Liver (tissue), 9 donors: ENCODE data around the gene CELF3. TPM values are rescaled to one million over a fixed set of nuclear protein-coding genes. Genes with fewer than 3 reads are reported as not detected.

ENCODE experiments used
- DNase-seq: peaks from one replicate; pipeline ENCODE4 v3.0.0-alpha.2; 2017; ENCODE audit warnings: low spot score
- H3K27ac ChIP-seq, 2 donors: one replicate each; pipeline ENCODE4 v1.7.0; 2013; ENCODE audit warnings: inconsistent platforms in 2 of 2, low read length in 2 of 2, control low read depth in 1 of 2, low read depth in 1 of 2, mild to moderate bottlenecking in 1 of 2
- H3K27me3 ChIP-seq, 4 donors: one replicate each; pipeline versions ENCODE4 v1.6.1 to v1.7.0; 2013; ENCODE audit warnings: low read length in 3 of 4, inconsistent platforms in 1 of 4, mild to moderate bottlenecking in 1 of 4, moderate library complexity in 1 of 4; ENCODE audit not compliant: control insufficient read depth in 4 of 4, insufficient read depth in 4 of 4
- H3K36me3 ChIP-seq, 4 donors: one replicate each; pipeline versions ENCODE4 v1.6.1 to v1.7.0; 2013; ENCODE audit warnings: low read length in 3 of 4, mild to moderate bottlenecking in 3 of 4, low read depth in 1 of 4, moderate library complexity in 1 of 4; ENCODE audit not compliant: control insufficient read depth in 4 of 4, insufficient read depth in 3 of 4
- H3K4me1 ChIP-seq, 4 donors: one replicate each; pipeline versions ENCODE4 v1.6.1 to v1.7.0; 2013; ENCODE audit warnings: low read length in 3 of 4, mild to moderate bottlenecking in 3 of 4, moderate library complexity in 1 of 4; ENCODE audit not compliant: control insufficient read depth in 4 of 4, insufficient read depth in 4 of 4
- H3K4me3 ChIP-seq, 3 donors: one replicate each; pipeline versions ENCODE4 v1.6.1 to v1.7.0; 2013; ENCODE audit warnings: low read length in 3 of 3, control low read depth in 1 of 3, low read depth in 1 of 3, mild to moderate bottlenecking in 1 of 3
- H3K9ac ChIP-seq, 2 donors: one replicate each; pipeline ENCODE4 v1.7.0; 2013; ENCODE audit warnings: low read length in 2 of 2, mild to moderate bottlenecking in 2 of 2, moderate library complexity in 2 of 2, control low read depth in 1 of 2, low read depth in 1 of 2
- H3K9me3 ChIP-seq, 4 donors: one replicate each; pipeline versions ENCODE4 v1.6.1 to v1.7.0; 2013; ENCODE audit warnings: low read length in 3 of 4; ENCODE audit not compliant: control insufficient read depth in 4 of 4
- EGR1 ChIP-seq, 2 donors: IDR thresholded peaks; 2 replicates each; pipeline ENCODE4 v1.6.1; 2016 to 2018; ENCODE audit warnings: antibody characterized with exemption in 2 of 2, low read depth in 2 of 2
- FOXA1 ChIP-seq: IDR thresholded peaks from 2 replicates; pipeline ENCODE4 v1.6.1; 2016; ENCODE audit warnings: antibody characterized with exemption
- FOXA2 ChIP-seq: IDR thresholded peaks from 2 replicates; pipeline ENCODE4 v1.6.1; 2016; ENCODE audit warnings: antibody characterized with exemption
- GABPA ChIP-seq, 2 donors: IDR thresholded peaks in 1 of 2; conservative IDR thresholded peaks in 1 of 2; 2 replicates each; pipeline ENCODE4 v1.6.1; 2016; ENCODE audit warnings: antibody characterized with exemption in 2 of 2, mild to moderate bottlenecking in 1 of 2, moderate library complexity in 1 of 2
- HNF4A ChIP-seq, 2 donors: conservative IDR thresholded peaks; 2 replicates each; pipeline ENCODE4 v1.6.1; 2016; ENCODE audit warnings: antibody characterized with exemption in 2 of 2, mild to moderate bottlenecking in 2 of 2
- NR2F2 ChIP-seq: IDR thresholded peaks from 2 replicates; pipeline ENCODE4 v1.6.1; 2016; ENCODE audit warnings: antibody characterized with exemption
- RAD21 ChIP-seq, 2 donors: IDR thresholded peaks; 2 replicates each; pipeline ENCODE4 v1.6.1; 2016; ENCODE audit warnings: antibody characterized with exemption in 2 of 2, mild to moderate bottlenecking in 2 of 2
- RXRA ChIP-seq, 2 donors: IDR thresholded peaks; 2 replicates each; pipeline ENCODE4 v1.6.1; 2017 to 2018; ENCODE audit warnings: antibody characterized with exemption in 2 of 2, mild to moderate bottlenecking in 1 of 2
- SP1 ChIP-seq: IDR thresholded peaks from 2 replicates; pipeline ENCODE4 v1.6.1; 2018; ENCODE audit warnings: antibody characterized with exemption, mild to moderate bottlenecking
- TAF1 ChIP-seq: conservative IDR thresholded peaks from 2 replicates; pipeline ENCODE4 v1.6.1; 2016; ENCODE audit warnings: antibody characterized with exemption, mild to moderate bottlenecking
- YY1 ChIP-seq: IDR thresholded peaks from 2 replicates; pipeline ENCODE4 v1.6.1; 2016; ENCODE audit warnings: antibody characterized with exemption, mild to moderate bottlenecking
- WGBS: extraction: QIAGEN DNeasy Blood & Tissue Kit; methylation state at CpG from one replicate; pipeline ENCODE4 v1.1.7; 2013; 5-methylcytosine and 5-hydroxymethylcytosine counted together
- polyA plus RNA-seq, 2 donors: library from polyadenylated mRNA; stranded (reverse) in 1 of 2; unstranded in 1 of 2; fragments of 200-250 nt in 1 of 2; fragments of >200 nt in 1 of 2; fragmentation: Nextera tagmentation in 1 of 2; extraction: Ambion mirVana in 1 of 2; gene quantifications; one replicate each; pipeline versions ENCODE4 v1.2.1 to v1.2.3, GENCODE V29; 2013 to 2015
- total RNA-seq, 2 donors: library from RNA; depleted of rRNA; stranded (reverse); fragments of >200 nt; gene quantifications; one replicate each; pipeline ENCODE4 v1.2.3, GENCODE V29; 2014
- TF ChIP-seq, protein P1 (sequence below): IDR thresholded peaks from 2 replicates; pipeline ENCODE4 v1.6.1; 2016; ENCODE audit warnings: antibody characterized with exemption, mild to moderate bottlenecking
- TF ChIP-seq, protein P2 (sequence below): fragments of 150-350 bp; IDR thresholded peaks from 2 replicates; pipeline ENCODE4 v1.5.1; 2017; ENCODE audit warnings: improper control_type of control experiment, low read depth, low read length; ENCODE audit not compliant: missing input control
- TF ChIP-seq, protein P3 (sequence below): IDR thresholded peaks from 2 replicates; pipeline ENCODE4 v1.6.1; 2016; ENCODE audit warnings: antibody characterized with exemption
- TF ChIP-seq, protein P4 (sequence below): IDR thresholded peaks from 2 replicates; pipeline ENCODE4 v1.6.1; 2016; ENCODE audit warnings: antibody characterized with exemption
- TF ChIP-seq, protein P5 (sequence below): IDR thresholded peaks from 2 replicates; pipeline ENCODE4 v1.6.1; 2016; ENCODE audit warnings: antibody characterized with exemption
- donor health status: healthy.
- donor health status: healthy.
- donor health status: healthy.
- donor health status: healthy.
- donor health status: healthy.

The CELF3 gene
- total and polyA plus RNA-seq, 4 donors: 0.28 TPM; not detected in 3

DNA sequence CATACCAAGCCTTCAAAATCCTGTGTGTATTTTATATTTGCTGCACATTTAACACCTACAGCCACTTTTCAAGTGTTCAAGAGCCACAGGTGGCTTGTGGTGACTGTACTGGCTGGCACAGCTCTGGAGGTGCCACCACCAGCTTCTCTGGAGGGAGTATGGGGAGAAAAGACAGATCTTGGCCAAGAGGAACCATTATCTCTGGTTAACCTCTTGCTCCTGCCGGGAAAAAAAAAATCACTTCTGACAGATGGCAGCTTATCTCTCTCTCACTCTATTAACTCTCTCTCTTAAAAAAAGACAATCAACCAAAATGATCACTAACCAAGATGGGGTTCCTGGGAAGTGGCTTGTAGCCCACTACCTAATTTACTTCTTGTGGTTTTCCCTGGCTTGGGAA, 3.5 kb upstream of the CELF3 start (continued):
- TF ChIP-seq, protein P1, sequence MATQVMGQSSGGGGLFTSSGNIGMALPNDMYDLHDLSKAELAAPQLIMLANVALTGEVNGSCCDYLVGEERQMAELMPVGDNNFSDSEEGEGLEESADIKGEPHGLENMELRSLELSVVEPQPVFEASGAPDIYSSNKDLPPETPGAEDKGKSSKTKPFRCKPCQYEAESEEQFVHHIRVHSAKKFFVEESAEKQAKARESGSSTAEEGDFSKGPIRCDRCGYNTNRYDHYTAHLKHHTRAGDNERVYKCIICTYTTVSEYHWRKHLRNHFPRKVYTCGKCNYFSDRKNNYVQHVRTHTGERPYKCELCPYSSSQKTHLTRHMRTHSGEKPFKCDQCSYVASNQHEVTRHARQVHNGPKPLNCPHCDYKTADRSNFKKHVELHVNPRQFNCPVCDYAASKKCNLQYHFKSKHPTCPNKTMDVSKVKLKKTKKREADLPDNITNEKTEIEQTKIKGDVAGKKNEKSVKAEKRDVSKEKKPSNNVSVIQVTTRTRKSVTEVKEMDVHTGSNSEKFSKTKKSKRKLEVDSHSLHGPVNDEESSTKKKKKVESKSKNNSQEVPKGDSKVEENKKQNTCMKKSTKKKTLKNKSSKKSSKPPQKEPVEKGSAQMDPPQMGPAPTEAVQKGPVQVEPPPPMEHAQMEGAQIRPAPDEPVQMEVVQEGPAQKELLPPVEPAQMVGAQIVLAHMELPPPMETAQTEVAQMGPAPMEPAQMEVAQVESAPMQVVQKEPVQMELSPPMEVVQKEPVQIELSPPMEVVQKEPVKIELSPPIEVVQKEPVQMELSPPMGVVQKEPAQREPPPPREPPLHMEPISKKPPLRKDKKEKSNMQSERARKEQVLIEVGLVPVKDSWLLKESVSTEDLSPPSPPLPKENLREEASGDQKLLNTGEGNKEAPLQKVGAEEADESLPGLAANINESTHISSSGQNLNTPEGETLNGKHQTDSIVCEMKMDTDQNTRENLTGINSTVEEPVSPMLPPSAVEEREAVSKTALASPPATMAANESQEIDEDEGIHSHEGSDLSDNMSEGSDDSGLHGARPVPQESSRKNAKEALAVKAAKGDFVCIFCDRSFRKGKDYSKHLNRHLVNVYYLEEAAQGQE: no peak
- TF ChIP-seq GABPA (IDR thresholded peaks at IDR 0.05 in 1 of 2, conservative IDR thresholded peaks at IDR 0.05 in 1 of 2): no peak
- TF ChIP-seq RAD21 (IDR thresholded peaks at IDR 0.05): no peak
- no peak for TF ChIP-seq RXRA (IDR thresholded peaks at IDR 0.05)
- no peak for TF ChIP-seq TAF1

DNA sequence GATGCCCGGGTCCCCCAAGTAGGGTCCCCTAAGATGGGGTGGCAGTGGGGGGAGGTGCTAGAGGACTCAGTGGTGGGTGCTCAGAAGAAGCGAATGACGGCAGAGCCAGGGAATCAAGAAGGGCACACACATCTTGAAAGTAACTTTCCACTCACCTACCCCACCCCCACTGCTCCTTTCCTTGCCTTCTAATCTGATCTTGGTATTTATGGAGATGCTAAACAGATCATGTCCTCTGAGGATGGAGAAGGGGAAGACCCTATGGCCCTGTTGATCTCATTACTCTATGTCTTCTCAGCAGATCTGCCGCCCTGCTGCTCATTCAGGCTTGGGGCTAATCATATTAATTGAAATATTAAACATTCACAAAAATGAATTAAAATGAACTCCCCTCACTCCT, 2.1 kb upstream of the CELF3 start:
- TF ChIP-seq, protein P2, sequence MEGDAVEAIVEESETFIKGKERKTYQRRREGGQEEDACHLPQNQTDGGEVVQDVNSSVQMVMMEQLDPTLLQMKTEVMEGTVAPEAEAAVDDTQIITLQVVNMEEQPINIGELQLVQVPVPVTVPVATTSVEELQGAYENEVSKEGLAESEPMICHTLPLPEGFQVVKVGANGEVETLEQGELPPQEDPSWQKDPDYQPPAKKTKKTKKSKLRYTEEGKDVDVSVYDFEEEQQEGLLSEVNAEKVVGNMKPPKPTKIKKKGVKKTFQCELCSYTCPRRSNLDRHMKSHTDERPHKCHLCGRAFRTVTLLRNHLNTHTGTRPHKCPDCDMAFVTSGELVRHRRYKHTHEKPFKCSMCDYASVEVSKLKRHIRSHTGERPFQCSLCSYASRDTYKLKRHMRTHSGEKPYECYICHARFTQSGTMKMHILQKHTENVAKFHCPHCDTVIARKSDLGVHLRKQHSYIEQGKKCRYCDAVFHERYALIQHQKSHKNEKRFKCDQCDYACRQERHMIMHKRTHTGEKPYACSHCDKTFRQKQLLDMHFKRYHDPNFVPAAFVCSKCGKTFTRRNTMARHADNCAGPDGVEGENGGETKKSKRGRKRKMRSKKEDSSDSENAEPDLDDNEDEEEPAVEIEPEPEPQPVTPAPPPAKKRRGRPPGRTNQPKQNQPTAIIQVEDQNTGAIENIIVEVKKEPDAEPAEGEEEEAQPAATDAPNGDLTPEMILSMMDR: no peak
- no peak overlapping the region for H3K9ac ChIP-seq
- no peak for DNase-seq
- 92% methylated on average over 4 of the region's 4 CpGs for WGBS
- no peak overlapping the region for H3K27ac ChIP-seq
- H3K27me3 ChIP-seq: peaks cover 0 to 2% (median 0%) of the 10 kb centered on the region in 4 donors
- peaks cover 7 to 23% (median 15%) of the 10 kb centered on the region in 4 donors for H3K4me1 ChIP-seq
- no peaks in the 10 kb centered on the region for H3K9me3 ChIP-seq
- H3K36me3 ChIP-seq: no peaks in the 10 kb centered on the region
- no peak overlapping the region for H3K4me3 ChIP-seq

DNA sequence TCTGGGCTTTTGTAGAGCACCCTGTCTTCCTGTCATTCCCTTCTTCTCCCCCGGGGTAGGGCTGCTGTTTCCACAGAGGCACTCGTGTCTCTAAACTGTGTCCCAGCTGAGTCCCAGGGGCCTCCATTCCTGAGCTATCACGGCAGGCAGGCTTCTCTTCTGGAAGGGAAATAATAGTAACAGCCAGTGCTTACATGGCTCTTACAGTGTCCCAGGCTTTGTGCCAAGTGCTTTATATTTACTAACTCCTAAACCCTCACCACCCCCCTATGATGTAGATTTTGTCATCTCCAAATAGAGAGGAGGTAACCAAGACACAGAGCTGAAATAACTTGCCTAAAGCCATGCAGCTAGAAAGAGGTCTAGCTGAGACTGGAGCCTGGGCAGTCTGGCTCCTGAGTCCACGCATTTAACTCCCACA, 1.4 kb upstream of the CELF3 start:
- Histone ChIP-seq H3K27ac (no peak overlapping the region), H3K9ac (no peak overlapping the region), H3K4me3 (no peak overlapping the region), H3K9me3 (no peaks in the 10 kb centered on the region), H3K4me1 (peaks cover 4 to 23% (median 15%) of the 10 kb centered on the region in 4 donors), H3K36me3 (no peaks in the 10 kb centered on the region), H3K27me3 (peaks cover 0 to 2% (median 0%) of the 10 kb centered on the region in 4 donors)
- WGBS: 59% methylated on average over 4 of the region's 4 CpGs
- no peak for DNase-seq
- TF ChIP-seq FOXA1 (no peak), GABPA (IDR thresholded peaks at IDR 0.05 in 1 of 2, conservative IDR thresholded peaks at IDR 0.05 in 1 of 2) (no peak), RXRA (IDR thresholded peaks at IDR 0.05) (no peak), TAF1 (no peak), NR2F2 (no peak), EGR1 (IDR thresholded peaks at IDR 0.05; ENCODE audit: low read depth in 2 of 2) (no peak), SP1 (no peak), YY1 (no peak), HNF4A (conservative IDR thresholded peaks at IDR 0.05) (no peak), FOXA2 (no peak)
- TF ChIP-seq, protein P3, sequence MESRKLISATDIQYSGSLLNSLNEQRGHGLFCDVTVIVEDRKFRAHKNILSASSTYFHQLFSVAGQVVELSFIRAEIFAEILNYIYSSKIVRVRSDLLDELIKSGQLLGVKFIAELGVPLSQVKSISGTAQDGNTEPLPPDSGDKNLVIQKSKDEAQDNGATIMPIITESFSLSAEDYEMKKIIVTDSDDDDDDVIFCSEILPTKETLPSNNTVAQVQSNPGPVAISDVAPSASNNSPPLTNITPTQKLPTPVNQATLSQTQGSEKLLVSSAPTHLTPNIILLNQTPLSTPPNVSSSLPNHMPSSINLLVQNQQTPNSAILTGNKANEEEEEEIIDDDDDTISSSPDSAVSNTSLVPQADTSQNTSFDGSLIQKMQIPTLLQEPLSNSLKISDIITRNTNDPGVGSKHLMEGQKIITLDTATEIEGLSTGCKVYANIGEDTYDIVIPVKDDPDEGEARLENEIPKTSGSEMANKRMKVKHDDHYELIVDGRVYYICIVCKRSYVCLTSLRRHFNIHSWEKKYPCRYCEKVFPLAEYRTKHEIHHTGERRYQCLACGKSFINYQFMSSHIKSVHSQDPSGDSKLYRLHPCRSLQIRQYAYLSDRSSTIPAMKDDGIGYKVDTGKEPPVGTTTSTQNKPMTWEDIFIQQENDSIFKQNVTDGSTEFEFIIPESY: no peak
- TF ChIP-seq, protein P1: no peak
- TF ChIP-seq, protein P4, sequence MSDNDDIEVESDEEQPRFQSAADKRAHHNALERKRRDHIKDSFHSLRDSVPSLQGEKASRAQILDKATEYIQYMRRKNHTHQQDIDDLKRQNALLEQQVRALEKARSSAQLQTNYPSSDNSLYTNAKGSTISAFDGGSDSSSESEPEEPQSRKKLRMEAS: no peak
- TF ChIP-seq, protein P5, sequence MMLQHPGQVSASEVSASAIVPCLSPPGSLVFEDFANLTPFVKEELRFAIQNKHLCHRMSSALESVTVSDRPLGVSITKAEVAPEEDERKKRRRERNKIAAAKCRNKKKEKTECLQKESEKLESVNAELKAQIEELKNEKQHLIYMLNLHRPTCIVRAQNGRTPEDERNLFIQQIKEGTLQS: no peak
- TF ChIP-seq, protein P2: no peak
